Measurements from ENCODE around the gene OBSCN. TPM values are rescaled to one million over a fixed set of nuclear protein-coding genes. Genes with fewer than 3 reads are reported as not detected.

Gene OBSCN
- total and polyA plus RNA-seq, 4 donors = 0.54 to 5.6 (median 2.7) TPM

- no peak overlapping the region for H3K9ac ChIP-seq (ENCODE audit: low read depth in 1 of 2, low read length in 2 of 2)
- no peak overlapping the region for H3K4me3 ChIP-seq (ENCODE audit: low read depth in 1 of 3, low read length in 3 of 3)
- 97% methylated on average over 48 of the region's 48 CpGs for WGBS
- TF ChIP-seq HNF4G (IDR thresholded peaks at IDR 0.05) (no peak), HNF4A (conservative IDR thresholded peaks at IDR 0.05) (no peak), GABPA (IDR thresholded peaks at IDR 0.05 in 1 of 2, conservative IDR thresholded peaks at IDR 0.05 in 1 of 2) (no peak), RXRA (IDR thresholded peaks at IDR 0.05) (no peak), MAX (IDR thresholded peaks at IDR 0.05) (no peak), RAD21 (IDR thresholded peaks at IDR 0.05) (no peak), FOXA1 (IDR thresholded peaks at IDR 0.05) (no peak), NR2F2 (IDR thresholded peaks at IDR 0.05) (no peak), FOXA2 (IDR thresholded peaks at IDR 0.05) (no peak), ATF3 (IDR thresholded peaks at IDR 0.05) (no peak)
- TF ChIP-seq, protein P1, sequence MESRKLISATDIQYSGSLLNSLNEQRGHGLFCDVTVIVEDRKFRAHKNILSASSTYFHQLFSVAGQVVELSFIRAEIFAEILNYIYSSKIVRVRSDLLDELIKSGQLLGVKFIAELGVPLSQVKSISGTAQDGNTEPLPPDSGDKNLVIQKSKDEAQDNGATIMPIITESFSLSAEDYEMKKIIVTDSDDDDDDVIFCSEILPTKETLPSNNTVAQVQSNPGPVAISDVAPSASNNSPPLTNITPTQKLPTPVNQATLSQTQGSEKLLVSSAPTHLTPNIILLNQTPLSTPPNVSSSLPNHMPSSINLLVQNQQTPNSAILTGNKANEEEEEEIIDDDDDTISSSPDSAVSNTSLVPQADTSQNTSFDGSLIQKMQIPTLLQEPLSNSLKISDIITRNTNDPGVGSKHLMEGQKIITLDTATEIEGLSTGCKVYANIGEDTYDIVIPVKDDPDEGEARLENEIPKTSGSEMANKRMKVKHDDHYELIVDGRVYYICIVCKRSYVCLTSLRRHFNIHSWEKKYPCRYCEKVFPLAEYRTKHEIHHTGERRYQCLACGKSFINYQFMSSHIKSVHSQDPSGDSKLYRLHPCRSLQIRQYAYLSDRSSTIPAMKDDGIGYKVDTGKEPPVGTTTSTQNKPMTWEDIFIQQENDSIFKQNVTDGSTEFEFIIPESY (IDR thresholded peaks at IDR 0.05) = no peak
- DNase-seq (ENCODE audit: low spot score) = no peak
- no peak overlapping the region for H3K27ac ChIP-seq (ENCODE audit: low read depth in 1 of 2, low read length in 2 of 2)
- H3K36me3 ChIP-seq (ENCODE audit: control insufficient read depth in 4 of 4, insufficient read depth in 3 of 4, low read depth in 1 of 4, low read length in 3 of 4) = no peaks in the 10 kb centered on the region
- H3K27me3 ChIP-seq (ENCODE audit: control insufficient read depth in 4 of 4, insufficient read depth in 4 of 4, low read length in 3 of 4) = no peaks in the 10 kb centered on the region
- no peaks in the 10 kb centered on the region for H3K9me3 ChIP-seq (ENCODE audit: control insufficient read depth in 4 of 4, low read length in 3 of 4)
- H3K4me1 ChIP-seq (ENCODE audit: control insufficient read depth in 4 of 4, insufficient read depth in 4 of 4, low read length in 3 of 4) = peaks cover 0 to 3% (median 1%) of the 10 kb centered on the region in 4 donors
Measured at GRCh38 chr1:228280106-228280901, 72.5 kb downstream of the OBSCN start.

DNA sequence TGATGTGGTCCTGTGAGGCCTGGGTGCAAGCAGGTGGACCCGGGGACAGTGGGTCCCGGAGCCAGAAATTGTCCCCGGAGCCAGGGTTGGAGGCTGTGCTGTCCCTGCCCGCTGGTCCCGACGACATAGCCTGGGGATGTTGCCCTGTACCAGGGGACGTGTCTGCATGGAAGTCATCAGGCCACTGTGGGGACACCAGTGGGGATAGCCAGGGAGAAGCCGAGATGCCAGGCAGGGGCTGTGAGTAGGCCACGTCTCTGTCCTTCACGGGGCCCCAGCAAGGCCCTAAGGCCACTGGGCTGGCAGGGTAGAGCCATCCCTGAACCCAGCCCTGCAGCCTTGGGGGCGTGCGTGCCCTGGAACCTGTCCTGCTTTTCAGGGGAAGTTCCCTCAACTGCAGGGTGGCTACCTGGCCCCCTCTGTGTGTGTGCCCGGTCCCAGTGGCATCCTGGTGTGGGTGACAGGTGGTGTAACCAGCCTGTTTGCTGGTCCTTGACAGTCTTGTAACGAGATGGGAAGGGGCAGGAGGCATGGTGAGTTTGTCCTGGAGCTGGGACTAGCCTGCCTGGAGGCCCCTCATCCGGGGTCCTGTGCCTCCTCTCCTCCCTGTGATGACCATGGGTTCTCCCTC lies 73.2 kb downstream of the OBSCN start:
- TF ChIP-seq JUND (IDR thresholded peaks at IDR 0.05) = no peak
- no peak for TF ChIP-seq HNF4G (IDR thresholded peaks at IDR 0.05)
- TF ChIP-seq YY1 (IDR thresholded peaks at IDR 0.05) = no peak
- TF ChIP-seq FOXA1 (IDR thresholded peaks at IDR 0.05) = no peak
- TF ChIP-seq REST (IDR thresholded peaks at IDR 0.05) = no peak
- TF ChIP-seq RAD21 (IDR thresholded peaks at IDR 0.05) = no peak
- TF ChIP-seq, protein P1 (IDR thresholded peaks at IDR 0.05) = no peak
- TF ChIP-seq MAX (IDR thresholded peaks at IDR 0.05) = no peak
- no peak for TF ChIP-seq NR2F2 (IDR thresholded peaks at IDR 0.05)
- TF ChIP-seq FOXA2 (IDR thresholded peaks at IDR 0.05) = no peak
- no peak for TF ChIP-seq HNF4A (conservative IDR thresholded peaks at IDR 0.05)
- TF ChIP-seq GABPA (IDR thresholded peaks at IDR 0.05 in 1 of 2, conservative IDR thresholded peaks at IDR 0.05 in 1 of 2) = no peak
- TF ChIP-seq TAF1 (conservative IDR thresholded peaks at IDR 0.05) = no peak
- no peaks in the 10 kb centered on the region for H3K9me3 ChIP-seq (ENCODE audit: control insufficient read depth in 4 of 4, low read length in 3 of 4)
- DNase-seq (ENCODE audit: low spot score) = no peak
- H3K27me3 ChIP-seq (ENCODE audit: control insufficient read depth in 4 of 4, insufficient read depth in 4 of 4, low read length in 3 of 4) = no peaks in the 10 kb centered on the region
- 95% methylated on average over 15 of the region's 15 CpGs for WGBS
- H3K9ac ChIP-seq (ENCODE audit: low read depth in 1 of 2, low read length in 2 of 2) = no peak overlapping the region
- no peaks in the 10 kb centered on the region for H3K4me1 ChIP-seq (ENCODE audit: control insufficient read depth in 4 of 4, insufficient read depth in 4 of 4, low read length in 3 of 4)
- H3K36me3 ChIP-seq (ENCODE audit: control insufficient read depth in 4 of 4, insufficient read depth in 3 of 4, low read depth in 1 of 4, low read length in 3 of 4) = no peaks in the 10 kb centered on the region
- H3K27ac ChIP-seq (ENCODE audit: low read depth in 1 of 2, low read length in 2 of 2) = no peak overlapping the region
- no peak overlapping the region for H3K4me3 ChIP-seq (ENCODE audit: low read depth in 1 of 3, low read length in 3 of 3)
